HG03460 (cell line): ENCODE results near the gene KRTCAP2.
"Not testable (repeated sequence)": the region's sequence is repeated elsewhere in the genome, so short reads cannot be mapped to it uniquely, and the experiment has no call there.

Experiments
- ATAC-seq: cut with Tn5 transposase; IDR thresholded peaks from one replicate; pipeline ENCODE4 v1.9.1; 2021; ENCODE audit not compliant: unreplicated experiment

KRTCAP2 gene

GRCh38 chr1:155200920-155201319 is 27.8 kb upstream of the KRTCAP2 start:
- ATAC-seq, result no peak

GRCh38 chr1:155199792-155200191 is 26.7 kb upstream of the KRTCAP2 start:
- no peak for ATAC-seq

GRCh38 chr1:155198547-155198906 is 25.4 kb upstream of the KRTCAP2 start:
- no peak for ATAC-seq

- no peak for ATAC-seq
These were observed 24.9 kb upstream of the KRTCAP2 start for GRCh38 chr1:155197901-155198546.

- no peak for ATAC-seq
These were observed 24.0 kb upstream of the KRTCAP2 start for GRCh38 chr1:155196893-155197638.

GRCh38 chr1:155196103-155196892 is 23.2 kb upstream of the KRTCAP2 start:
- no peak for ATAC-seq

GRCh38 chr1:155195201-155196102 is 22.3 kb upstream of the KRTCAP2 start:
- ATAC-seq, result no peak

GRCh38 chr1:155193991-155194240 is 20.8 kb upstream of the KRTCAP2 start:
- ATAC-seq, result not testable (repeated sequence)

GRCh38 chr1:155193275-155193990 is 20.3 kb upstream of the KRTCAP2 start:
- peak; percentile 59 for ATAC-seq

GRCh38 chr1:155192346-155193274 is 19.5 kb upstream of the KRTCAP2 start:
- ATAC-seq, result no peak

- ATAC-seq, result no peak
These were observed 18.8 kb upstream of the KRTCAP2 start for GRCh38 chr1:155191904-155192303.

- not testable (repeated sequence) for ATAC-seq
These were observed 16.8 kb upstream of the KRTCAP2 start for GRCh38 chr1:155189926-155190325.

GRCh38 chr1:155188268-155188667 is 15.2 kb upstream of the KRTCAP2 start:
- ATAC-seq, result no peak

GRCh38 chr1:155187456-155187891 is 14.4 kb upstream of the KRTCAP2 start:
- no peak for ATAC-seq

- no peak for ATAC-seq
These were observed 13.8 kb upstream of the KRTCAP2 start for GRCh38 chr1:155186794-155187455.

GRCh38 chr1:155186067-155186793 is 13.1 kb upstream of the KRTCAP2 start:
- ATAC-seq, result no peak

- no peak for ATAC-seq
These were observed 12.6 kb upstream of the KRTCAP2 start for GRCh38 chr1:155185783-155186066.
